GM19372 (cell line): ENCODE data around the gene CFAP46.
"Not testable (repeated sequence)": the region's sequence is repeated elsewhere in the genome, so short reads cannot be mapped to it uniquely, and the experiment has no call there.

Experiments used
- ATAC-seq: cut with Tn5 transposase; IDR thresholded peaks from one replicate; pipeline ENCODE4 v1.9.1; 2021; ENCODE audit warnings: mild to moderate bottlenecking, low read depth, moderate library complexity; ENCODE audit not compliant: unreplicated experiment

Gene CFAP46

DNA sequence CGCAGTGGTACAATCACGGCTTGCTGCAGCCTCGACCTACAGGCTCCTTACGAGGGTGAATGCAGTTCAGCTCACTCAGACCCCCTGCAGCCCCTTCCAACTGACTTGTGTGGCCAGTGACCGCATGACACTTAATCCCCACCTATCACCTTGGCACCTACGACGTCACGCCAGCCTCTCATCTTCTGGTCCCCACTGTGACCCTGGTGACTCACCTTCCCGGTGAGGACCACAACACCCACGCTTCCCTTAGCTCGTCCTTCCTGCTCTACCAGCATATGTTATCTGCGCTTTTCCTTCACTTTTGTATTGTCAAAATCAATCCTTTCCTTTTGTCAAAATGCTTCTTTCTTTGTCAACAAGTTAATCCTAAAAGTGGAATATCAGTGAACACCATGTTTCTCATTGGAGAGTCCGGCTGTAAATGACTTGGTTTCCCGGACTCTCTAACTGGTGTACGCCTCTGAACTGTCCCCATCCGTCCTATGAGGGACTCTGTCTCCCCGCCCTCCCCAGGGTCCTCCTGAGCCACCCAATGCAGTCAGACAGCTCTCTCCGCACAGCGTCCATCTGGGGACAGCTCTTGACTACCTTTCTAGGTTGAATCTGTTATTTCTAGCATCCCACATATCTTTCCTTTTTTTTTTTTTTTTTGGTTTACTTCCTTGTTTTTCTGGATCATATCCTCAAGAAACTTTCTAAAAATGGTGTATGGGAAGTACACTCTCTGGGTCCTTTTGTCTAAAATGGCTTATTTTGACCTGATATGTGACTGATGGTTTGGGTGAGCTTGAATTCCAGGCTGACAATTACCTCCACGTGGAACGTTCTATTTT lies 37.3 kb downstream of the CFAP46 start:
- ATAC-seq: no peak

- ATAC-seq: no peak
Measured at GRCh38 chr10:132904181-132904813, 38.1 kb downstream of the CFAP46 start.

DNA sequence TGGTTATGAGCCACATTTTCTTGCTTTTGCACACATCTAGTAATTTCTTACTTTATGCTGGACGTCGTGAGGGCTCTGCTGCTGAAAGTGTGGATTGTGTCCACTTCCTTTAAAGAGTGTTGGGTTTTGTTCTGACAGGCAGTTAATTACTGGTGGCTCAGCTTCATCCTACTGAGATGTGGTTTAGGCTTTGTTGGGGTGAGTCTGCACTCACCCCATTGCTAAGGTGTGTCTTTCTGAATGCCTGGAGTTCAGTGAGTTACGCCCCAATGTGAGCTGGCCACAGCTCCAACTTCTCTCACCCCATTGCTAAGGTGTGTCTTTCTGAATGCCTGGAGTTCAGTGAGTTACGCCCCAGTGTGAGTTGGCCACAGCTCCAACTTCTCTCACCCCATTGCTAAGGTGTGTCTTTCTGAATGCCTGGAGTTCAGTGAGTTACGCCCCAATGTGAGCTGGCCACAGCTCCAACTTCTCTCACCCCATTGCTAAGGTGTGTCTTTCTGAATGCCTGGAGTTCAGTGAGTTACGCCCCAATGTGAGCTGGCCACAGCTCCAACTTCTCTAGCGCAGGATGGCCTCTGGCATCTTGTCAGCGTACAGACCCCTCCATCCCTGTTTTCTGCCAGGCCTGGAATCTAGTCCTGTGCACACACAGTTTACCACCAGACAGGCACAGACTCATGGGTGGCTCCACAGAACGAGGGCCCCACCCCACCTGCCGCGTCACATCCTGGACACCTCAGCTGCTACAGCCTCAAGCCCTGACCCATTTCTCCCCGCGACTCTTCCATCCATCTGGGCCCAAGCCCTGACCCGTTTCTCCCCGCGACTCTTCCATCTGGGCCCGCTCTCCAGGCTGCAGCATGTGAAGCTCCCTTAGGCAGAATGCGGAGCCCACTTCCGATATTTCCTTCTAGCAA lies 39.5 kb downstream of the CFAP46 start:
- not testable (repeated sequence) for ATAC-seq

- ATAC-seq: no peak
Measured at GRCh38 chr10:132901351-132901750, 41.0 kb downstream of the CFAP46 start.

GRCh38 chr10:132900211-132900756 lies 42.1 kb downstream of the CFAP46 start:
- ATAC-seq: no peak

DNA sequence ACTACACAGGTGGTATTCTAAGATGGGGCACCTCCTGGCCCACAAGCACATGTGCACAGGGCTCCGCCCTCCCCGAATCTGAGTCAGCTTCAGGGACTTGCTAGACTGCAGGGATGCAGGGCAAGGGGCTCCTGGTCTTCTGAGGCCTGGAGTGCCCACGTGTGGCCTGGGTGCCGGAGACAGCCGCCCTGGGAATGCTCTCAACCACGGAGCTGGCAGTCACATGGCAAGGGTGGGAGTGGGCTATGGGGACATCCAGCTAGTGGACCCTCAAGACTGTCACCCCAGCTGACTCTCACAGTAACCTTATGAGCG lies 42.7 kb downstream of the CFAP46 start:
- ATAC-seq: no peak

GRCh38 chr10:132899054-132899750 lies 43.2 kb downstream of the CFAP46 start:
- ATAC-seq: no peak

DNA sequence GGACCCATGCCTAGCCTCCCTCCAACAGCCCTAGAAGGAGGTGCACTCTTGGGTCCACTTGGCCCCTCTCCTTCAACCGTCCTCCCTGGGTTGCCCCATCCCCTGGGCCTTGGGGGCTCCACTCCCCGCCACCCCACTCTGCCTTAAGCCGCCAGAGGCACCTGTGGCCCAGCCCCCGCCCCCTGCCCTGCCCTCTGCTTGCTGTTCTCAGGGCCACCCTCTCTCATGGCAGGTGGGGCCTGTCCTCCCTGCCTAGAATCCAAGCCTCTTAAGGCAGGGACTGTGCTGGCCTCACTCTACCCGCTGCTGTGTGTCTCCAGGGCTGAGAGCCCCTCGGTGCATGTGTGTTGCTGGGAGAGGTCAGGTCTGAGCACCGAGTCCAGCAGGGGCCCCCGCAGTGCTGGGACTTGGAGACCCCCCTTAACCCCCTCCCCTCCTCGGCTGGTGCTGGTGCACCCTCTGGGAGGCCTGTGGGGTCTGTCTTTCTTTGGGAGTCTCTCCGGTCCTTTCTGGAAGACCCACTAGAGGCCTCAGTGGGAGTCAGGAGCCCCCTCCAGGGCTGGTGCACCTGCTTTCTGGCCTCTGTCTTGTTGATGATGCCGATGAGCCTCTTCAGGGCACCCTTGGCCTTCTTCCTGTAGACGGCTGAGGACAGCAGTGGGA lies 43.8 kb downstream of the CFAP46 start:
- no peak for ATAC-seq

DNA sequence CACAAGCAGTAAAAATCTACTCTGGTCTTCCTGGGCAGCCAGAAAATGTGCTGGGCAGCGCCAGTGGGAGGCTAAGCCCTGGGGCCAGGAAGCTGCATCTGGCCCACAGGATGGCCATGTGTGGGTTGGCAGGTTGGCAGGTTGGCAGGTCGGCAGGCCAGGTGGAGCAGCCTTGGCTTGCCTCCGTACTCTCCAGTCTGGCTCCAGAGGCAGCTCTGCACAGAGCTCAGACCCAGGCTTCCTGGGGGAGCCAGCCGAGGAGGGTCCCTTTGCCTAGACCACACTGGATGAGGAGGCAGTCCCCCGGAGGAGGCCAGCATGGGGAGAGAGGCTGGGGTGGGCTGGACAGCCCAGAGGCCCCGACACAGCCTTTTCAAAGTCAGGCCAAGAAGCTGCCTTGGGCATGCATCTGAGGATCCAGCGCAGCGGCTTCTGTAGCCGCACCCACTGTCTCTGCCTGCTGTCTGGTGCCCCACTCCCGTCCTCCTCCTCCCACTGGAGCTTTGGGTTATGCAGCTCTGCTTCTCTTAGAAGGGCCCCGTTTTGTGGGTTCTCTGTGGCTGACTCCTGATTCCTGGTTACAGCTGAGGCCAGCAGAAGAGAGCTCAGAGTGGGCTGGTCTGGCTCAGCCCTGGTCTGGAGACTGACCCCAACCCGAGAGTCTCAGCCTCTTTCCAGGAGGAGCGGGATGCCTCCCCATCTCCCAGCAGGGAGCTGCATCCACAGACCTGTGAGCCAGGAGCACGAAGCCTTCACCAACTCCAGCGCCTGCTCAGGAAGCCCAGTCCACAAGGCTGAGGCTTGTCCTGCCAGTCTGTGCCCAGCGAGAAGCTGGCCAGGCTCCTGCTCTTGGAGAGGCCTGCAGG lies 44.6 kb downstream of the CFAP46 start:
- no peak for ATAC-seq

GRCh38 chr10:132893786-132894185 lies 48.6 kb downstream of the CFAP46 start:
- ATAC-seq: not testable (repeated sequence)

DNA sequence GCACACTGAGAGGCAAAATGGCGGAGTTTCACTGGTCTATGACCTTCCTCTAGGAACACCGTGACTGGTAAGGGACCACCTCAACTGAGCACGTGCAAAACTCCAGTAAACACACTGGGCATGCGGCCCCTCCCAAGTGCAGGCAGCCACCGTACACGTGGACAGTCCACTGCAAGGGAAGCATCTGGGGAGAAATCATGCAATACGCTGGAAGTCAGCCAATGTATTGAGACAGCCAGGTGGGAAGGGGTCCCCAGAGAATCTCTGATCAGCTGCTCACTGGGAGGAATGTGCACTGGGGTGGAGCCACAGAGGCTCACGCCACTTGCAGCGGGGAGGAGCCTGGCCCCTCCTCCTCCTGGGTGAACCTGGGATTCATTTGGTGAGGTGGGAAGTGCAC lies 49.3 kb downstream of the CFAP46 start:
- no peak for ATAC-seq

DNA sequence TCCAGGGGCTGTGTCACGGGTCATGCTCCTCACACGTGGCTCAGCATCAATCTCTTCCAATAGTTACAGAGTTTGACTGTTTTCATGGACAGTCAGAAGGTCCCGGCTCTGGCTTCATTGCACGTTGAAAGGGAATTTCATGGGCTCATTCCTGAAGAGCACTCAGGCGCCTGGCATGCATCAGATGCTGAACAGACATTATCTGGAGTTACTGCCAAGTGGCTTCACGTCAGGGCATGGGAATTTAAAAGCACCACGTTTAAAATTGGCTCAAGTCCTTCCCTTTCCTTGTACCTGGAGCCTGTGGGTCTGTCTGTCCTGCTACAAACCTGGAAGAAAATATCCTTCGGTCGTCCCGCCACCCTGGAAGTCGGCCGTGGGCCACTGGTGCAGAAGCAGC lies 50.4 kb downstream of the CFAP46 start:
- no peak for ATAC-seq

DNA sequence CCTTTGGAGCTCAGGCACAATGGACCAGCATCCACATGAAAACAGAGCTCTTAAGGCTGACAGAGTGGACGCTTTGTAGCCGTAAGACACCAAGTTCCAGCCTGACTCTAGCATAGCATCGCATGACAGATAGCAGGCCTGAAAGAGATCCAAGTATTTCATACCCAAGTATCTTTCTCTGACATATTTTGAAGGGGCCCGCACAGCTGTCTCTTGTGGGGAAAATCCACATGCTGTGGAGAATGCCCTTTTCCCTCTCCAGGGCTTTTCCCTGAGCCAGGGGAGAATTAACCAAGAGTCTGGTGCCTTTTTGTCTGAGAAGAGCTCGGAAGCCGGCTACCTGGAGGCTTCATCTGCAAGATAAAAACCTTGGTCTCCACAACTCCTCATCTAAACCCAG lies 51.0 kb downstream of the CFAP46 start:
- ATAC-seq: no peak

DNA sequence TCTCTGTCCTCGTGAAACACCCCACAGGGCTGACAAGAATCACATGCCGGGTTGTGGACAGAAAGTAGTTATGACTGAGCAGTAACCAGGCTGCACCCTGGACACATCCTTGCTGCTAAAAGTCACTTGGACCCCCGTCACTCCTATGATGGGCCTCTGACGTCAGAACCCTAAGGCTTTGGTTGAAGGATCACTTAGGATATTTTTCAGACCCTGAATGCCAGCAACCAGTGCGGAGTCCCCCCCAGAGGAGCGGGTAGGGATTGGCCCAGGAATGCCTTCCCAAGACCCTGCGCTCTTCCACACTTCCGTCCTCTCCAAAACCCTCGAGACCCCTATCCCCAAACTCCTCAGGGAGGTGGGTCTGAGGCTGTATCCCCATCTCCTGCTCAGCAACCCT lies 52.1 kb downstream of the CFAP46 start:
- ATAC-seq: no peak

DNA sequence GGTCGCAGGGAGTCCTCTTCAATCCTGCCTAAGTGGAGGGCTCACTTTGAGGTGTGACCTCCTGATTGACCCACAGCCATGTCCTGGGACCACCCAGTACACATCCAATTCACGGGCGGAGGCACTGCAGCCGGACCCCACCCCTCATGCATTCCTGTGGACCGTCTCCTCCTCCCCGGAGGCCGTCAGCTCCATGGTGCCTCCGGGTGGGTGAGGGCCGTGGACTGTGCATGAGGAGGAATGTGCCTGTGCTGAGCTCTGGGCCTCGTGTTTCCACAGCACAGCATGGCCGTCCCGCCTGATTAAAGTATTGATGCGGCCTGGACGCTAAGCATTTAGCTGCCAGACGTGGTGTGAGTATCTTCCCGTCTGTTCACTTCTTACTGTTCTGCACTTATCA lies 52.8 kb downstream of the CFAP46 start:
- no peak for ATAC-seq

DNA sequence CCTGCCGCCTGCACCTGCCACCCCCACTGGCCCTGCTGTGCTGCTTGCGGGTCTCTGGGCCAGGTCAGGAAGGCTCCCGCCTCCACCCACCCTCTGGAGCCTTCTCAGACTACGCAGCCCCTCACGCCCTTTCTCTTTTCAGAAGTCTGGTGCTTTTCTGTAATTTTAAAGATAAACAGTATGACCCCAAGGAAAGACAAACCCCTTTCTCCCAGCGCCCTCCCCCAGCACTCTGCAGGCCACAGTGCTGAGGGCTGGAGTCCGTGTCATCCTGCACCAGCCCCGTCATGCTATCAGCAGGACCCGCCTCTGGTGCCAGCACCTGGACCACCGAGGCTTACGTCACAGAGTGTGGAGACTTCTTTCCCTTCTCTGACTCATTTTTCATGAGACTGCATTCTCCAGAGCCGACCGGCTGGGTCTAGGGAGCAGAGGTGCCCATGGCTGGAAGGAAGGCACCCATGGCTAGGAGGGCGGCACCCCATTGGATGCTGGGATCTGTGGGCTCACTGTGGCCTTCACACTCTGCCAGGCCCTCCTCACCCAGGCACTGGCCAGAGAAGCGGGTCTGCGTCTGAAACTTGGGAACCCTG lies 53.4 kb downstream of the CFAP46 start:
- no peak for ATAC-seq

DNA sequence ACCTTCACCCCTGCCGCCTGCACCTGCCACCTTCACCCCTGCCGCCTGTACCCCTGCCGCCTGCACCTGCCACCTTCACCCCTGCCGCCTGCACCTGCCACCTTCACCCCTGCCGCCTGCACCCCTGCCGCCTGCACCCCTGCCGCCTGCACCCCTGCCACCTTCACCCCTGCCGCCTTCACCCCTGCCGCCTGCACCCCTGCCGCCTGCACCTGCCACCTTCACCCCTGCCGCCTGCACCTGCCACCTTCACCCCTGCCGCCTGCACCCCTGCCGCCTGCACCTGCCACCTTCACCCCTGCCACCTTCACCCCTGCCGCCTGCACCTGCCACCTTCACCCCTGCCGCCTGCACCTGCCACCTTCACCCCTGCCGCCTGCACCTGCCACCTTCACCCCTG lies 53.9 kb downstream of the CFAP46 start:
- ATAC-seq: not testable (repeated sequence)
